Stimulated activated CD4-positive, alpha-beta T cell treated with anti-CD3 and anti-CD28 coated beads, Interleukin-1b, Interleukin-23, amount 100 ng/mL, for 4 hours (primary cell): ENCODE measurements around the gene CPXM2.

Experiments used
- DNase-seq, 2 donors: peaks; one replicate each; pipeline ENCODE4 v3.0.0-alpha.2; 2020; ENCODE audit warnings: low read depth in 2 of 2

The CPXM2 gene

DNA sequence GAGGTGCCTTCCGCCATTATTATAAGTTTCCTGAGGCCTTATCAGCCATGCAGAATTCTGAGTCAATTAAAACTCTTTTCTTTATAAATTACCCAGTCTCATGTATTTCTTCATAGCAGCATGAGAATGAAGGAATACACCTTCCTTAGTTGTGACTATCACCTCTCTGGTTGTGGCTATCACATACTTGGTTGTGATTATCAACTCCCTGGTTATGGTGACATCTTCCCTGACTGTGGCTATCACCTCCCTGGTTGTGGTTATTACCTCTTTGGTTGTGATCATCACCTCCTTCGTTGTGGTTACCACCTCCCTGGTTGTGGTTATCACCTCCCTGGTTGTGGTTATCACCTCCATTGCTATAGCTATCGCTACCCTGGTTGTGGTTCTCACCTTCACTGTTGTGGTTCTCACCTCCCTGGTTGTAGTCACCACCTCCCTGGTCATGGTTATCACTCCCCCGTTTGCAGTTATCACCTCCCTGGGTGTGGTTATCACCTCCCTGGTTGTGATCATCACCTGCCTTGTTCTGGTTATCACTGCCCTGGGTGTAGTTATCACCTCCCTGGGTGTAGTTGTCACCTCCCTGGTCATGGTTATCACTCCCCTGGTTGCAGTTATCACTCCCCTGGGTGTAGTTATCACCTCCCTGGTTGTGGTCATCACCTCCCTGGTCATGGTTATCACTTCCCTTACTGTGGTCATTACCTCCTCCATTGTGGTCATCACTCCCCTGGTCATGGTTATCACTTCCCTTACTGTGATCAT lies 119.5 kb downstream of the CPXM2 start:
- no peak for DNase-seq

DNA sequence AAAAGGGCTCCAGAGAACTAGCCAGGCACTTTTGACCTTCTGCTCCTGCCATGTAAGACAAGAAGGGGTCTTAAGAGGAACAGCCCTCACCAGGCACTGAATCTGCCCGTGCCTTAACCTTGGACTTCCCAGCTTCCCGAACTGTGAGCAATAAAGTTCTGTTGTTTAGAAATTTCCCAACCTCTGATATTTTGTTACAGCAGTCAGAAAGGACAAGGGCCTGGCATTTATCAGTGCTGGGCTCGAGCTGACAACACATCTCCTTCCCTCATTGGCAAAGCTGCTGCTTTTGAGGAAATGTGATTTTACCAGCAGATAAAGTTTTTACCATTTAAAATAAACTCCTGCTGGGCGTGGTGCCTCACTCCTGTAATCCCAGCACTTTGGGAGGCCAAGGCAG lies 122.0 kb downstream of the CPXM2 start:
- DNase-seq = no peak

DNA sequence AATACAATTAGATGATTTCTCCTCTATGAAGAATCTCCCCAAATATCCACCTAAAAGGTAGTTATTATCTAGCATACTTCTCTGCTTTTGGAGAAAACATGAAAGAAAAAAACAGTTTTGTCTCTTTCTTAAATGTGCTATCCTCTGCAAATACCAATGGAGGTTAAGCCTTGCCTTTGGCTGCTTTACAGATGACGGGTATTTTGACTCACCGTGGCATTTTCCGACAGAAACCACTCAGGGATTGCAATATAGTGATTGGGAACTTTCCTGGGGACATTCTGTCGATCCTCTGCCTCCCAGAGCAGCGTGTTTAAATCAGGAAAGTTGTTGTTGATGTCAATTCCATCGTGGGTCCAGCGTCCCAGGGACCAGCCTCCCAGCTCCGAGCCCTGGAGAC lies 124.8 kb downstream of the CPXM2 start:
- DNase-seq = no peak

DNA sequence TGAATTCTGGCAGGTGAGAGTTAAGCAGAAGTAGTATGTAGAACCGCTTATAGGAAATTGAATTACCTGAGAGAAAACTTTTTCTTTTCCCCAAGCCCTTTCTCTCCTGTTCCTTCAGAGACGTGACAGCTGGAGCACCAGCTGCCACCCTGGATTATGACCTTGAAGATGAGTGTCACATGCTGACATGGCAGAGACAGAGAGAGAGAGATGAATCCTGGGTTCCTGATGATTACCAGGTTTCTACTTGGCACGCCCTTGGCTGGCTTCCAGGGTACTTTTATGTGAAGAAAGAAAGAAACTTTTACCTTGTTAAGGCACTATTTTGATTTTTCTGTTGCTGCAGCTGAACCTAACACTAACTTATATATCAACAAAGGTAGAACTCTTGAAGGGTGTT lies 125.6 kb downstream of the CPXM2 start:
- no peak for DNase-seq

DNA sequence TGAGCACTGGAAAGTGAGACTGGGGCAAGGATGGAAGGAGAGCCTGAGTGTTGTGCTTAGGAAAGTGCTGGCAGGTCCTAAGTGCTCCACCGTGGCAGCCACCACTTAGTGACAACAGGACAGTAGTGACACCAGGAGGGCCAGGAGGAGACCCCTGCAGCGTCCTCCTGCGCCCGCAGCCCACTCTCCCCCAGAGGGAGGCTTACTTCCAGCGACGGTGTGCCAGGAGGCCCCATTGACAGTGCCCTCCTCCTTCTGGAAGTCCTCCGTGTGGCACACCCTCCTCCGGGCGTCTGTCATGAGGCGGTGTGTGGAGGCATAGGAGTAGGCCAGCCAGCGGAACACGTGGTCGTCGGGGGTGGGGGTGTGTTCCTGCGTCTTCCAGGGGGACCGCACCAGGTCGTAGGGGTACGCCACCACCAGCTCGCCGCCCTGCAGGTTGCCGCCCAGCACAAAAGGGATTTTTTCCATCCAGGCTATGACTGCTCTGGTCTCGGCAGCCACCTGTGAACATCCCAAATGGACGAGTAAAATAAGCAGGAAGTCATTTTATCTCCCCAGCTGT lies 129.9 kb downstream of the CPXM2 start:
- DNase-seq = no peak

DNA sequence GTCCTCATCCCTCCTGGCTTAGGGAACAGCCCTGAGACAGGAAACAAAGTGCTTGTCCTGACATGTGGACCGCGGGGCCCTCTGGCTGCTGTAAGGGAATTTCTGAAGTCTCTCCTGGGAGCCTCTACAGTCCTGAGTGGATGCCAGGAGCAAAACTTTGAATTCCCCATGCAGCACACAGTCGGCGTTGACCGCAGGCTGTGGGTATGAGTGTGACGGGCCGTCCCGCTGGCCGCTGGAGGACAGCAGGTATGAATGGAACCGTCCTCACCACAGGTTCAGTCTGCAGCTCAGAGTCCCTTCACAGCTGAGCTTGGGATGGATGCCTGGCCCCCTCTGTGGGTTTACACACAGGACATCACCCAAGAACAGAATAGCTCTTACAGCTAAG lies 130.6 kb downstream of the CPXM2 start:
- no peak for DNase-seq

DNA sequence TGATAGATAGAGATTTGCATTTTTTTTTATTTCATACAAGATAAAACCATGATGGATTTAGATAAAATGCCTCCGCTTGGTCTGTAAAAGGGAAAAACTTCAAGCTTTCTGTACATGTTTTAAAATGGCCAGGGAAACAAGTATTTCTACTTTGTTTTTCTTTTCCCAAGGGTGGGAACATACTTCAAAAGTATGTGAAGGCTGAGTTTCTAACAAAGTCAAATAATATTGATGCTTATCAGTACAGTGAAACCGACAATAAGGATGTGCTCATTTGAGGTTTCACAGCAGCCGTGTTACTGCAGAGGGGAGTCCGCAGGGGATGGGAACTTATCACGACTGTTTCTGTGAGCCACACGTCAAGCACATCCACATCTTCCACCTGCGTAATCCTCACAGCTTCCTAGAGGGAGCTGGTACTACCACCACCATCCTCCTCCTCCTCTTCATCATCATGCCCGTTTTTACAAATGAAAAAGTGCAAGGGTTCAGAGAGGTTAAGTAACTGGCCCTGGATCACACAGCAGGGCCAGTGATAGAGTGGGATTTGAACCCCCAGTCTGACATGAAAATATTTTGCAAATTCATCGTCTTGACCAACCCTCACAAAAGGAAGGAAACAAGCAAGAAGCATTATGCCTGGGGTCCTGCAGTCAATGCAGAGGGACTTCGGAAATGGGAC lies 131.1 kb downstream of the CPXM2 start:
- no peak for DNase-seq

DNA sequence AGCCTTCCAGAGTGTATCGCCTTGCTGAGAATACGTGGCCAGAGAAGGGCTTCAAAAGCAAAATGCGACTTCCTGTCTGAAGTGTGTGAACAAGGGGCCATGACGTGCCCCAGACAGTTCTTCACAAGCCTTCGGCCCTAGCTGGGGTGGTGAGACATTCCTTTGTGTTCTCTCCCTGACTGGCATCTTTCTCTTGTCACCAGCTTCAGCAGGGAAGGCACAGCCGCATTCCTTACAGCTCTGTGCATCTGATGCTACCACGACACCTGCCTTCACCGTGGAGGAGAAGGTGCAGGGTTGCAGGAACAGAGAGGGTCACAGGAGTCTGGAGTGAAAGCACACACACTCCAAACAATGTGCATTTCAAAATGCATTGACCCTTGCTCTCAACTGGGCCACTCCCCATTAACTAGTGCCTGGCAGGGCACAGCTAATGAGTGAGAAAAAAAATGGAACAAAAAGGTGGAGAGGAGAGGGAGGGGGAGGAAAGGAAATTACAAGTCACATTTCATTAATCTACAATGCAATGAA lies 132.0 kb downstream of the CPXM2 start:
- no peak for DNase-seq

DNA sequence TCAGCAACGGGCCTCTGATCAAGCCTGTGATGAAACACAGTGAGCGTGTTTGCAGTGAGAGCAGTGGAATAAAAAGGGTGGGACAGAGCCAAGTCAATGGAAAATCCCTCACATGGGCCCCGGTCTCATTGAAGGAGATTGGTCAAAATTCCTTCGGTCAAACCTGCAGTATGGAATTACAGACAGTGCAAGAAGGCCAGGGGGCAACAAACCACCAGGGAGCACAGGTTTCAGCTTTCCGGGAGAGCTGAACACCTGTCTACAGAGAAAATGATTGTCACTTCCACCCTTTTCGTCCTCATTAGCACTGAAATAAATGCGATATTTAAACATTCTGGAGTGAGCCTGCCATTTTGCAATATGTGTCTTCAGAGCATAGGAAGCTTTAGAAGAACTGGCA lies 132.6 kb downstream of the CPXM2 start:
- no peak for DNase-seq

DNA sequence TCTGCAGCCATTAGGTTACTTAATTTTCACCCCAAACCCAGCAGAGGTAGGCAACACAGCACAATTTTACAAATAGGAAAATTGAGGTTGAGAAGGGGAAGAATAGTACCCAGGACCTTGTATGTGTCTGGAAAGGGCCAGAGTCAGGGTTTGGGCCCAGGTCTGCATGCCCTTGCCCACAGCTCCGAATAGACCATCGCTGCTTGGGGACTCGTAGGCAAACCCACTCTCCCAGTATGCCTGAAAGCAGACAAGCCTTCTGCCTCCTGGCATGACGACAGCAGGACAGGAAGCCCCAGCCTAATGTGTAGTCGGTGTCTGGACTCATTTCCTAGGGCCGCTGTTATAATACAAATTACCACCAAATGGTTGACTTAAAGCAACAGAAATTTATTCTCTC lies 133.8 kb downstream of the CPXM2 start:
- no peak for DNase-seq

DNA sequence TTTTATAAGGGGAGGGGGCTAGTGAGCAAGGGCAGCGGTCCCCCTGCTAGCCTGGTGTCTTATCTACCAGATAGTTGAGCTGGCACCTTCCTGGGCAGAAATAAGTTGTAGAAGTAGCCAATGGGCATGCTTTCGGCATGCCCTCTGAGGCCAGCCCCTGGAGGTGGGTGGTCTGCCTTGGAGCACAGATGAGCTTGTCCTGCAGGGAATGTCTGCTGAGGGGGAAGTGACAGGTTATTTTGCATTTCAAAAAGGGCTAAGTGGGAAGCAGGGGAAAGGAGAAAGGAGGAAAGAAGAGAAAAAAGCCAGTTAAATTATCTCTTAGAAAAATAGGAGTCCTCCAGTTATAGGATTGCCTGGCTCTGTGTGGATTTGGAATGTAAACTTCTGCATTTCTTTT lies 136.5 kb downstream of the CPXM2 start:
- no peak for DNase-seq

DNA sequence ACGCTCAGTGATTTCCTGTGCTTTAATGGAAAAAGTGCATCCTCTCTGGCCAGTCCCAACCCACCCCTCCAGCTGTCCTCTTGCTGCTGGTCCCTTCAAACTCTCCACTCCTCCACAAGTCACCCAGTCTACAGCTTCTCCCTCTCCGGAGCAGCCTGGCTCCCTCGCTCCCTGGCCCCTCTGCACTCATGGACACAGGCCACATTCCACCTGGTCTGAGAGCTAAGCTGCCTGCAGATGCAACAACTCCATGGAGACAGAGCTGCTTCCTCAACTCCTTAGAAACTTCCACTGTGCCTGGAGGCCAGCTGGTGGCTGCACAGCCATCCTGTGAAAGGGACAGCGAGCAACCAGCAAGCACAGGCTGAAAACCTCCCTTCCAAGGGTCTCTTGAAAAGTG lies 137.5 kb downstream of the CPXM2 start:
- no peak for DNase-seq

DNA sequence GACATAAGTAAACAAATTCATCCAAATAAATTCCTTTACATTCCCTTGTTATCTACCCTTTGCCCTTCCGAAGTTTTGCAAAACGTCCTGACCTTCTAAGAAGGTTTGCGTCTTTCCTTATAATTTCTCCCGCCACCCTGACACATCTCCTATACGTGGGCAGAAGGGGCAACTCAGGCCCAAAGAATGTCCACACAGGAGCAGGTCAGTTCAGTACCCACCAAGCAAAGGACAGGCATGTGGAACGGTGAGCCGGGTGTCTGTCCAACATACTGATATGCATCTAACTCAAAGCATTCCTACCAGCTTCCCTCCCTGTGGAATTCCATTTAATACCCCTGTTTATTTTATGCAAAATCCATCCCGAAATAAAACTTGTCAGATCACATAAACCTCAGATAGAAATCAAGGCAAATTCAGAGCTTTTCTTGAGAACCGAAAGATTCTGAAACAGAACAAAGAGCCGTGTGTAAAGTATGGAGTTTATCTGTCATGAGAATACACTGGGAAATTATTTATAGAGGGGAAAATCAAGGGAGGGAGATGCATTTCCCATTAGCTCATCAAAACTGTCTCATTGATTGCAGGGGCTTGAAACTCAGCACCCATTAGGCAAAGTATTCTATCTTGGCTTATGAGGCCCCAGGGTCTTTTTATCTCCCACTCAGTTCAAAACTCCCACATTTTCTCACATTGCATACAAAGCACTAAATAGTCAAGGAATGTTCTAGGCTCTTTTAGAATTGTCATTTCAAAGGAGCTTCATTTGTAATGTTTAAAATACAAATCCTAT lies 140.1 kb downstream of the CPXM2 start:
- no peak for DNase-seq

DNA sequence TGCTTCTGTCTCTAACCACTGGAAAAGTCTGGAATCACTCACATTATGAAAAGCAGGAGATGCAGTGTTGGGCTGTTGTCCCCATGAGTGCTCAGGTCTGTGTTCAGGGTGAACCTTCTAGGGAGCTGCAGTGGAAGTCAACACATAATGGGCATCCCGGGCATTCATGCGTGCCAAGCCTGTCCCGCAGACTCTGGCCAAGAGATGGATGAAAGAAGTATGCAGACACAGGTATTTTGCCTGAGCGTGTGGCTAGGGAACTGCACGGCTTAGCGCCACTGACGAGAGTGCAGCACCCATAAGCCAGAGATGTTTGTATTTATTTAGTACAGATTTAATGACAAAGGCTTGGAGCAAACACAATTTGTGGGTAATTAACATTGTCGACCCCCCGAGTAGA lies 140.7 kb downstream of the CPXM2 start:
- no peak for DNase-seq

DNA sequence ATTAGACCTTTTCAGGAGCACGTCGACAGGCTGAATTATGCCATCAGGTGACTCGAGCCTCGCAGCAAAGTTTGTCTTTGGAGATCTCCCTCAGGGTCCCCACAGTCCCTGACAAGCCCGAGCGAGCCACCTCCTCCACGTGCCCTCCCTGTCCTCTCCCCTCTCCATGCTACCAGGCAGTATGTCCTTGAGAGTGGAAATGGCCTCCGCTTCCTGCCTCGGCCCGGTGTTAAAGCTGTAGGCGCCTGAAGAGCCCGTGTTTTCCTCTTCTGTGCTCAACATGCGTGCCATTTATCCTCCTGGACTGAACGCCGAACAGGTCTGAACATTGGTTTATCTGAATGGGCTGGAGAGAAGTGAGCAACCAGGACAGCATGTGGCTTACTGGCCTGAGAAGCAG lies 142.9 kb downstream of the CPXM2 start:
- no peak for DNase-seq

DNA sequence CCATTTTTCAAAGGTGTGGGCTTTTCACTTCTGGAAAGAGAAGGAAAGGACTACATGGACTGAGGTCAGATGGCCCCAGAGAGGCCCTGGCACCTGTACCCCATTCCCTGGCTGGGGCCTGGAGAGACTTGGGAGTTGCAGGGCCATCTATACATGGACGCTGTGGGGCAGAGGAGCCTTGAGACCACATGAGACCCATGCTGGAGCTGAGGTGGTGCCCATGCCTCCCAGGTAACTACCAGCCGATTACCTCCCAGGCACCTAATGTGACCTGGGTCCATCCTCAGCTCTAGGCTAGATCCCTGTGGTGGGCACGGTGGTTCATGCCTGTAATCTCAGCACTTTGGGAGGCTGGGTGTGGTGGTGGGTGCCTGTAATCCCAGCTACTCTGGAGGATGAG lies 144.2 kb downstream of the CPXM2 start:
- no peak for DNase-seq

DNA sequence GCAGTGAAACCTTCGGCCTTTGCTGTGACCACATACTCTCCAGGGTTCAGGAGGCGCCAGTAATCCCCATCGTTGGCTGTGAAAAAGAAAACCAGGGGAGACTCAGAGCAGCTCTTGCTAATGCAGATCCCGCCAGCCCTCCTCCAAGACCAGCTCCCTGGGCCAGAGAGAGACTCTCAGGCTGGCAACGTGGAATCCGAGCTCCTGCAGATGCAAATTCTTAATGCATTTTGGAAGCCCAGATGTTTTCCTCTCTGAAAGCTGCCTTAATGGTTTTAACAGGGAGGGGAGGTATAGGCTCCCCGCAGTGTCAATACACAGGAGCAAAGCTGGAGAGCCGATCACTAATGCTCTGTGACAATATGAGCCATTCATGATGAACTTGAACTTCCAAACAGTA lies 144.7 kb downstream of the CPXM2 start:
- DNase-seq = no peak

DNA sequence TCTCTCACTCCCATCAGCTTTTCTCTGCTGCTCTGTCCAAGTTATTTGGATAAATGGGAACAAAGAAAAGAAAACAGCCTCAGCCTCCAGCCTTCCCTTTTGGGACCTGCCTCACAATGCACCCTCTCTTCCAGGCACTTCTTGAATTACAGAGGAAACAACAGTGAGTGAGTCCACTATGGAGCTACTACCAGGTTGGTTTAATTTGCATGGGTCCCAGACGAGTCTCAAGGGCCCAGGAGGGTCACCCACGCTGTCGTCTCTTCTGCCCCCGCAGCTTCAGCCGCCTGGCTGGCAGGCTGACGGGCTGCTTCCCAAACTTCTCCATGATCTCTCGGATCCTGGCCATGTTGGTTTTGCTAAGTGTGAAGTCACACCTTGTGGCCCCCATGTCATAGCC lies 145.1 kb downstream of the CPXM2 start:
- DNase-seq = no peak

DNA sequence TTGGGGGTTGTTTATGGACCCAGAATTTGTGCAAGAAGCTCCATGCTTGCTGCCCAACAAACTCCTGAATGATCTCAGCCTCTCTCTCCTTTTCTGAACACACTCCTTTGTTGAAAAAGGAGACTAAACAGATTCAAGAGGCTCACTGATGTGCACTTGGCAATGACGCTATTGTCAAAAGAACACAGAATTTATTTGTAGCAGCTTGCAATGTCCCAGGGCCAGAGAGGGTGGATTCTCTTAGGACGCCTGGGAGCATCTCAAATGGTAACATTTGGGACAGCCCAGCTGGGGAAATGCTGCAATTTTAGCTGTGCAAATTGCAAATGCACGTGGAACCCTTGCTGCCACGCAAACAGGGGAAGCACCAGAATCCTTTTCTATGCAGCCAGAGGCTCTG lies 145.5 kb downstream of the CPXM2 start:
- DNase-seq = no peak

DNA sequence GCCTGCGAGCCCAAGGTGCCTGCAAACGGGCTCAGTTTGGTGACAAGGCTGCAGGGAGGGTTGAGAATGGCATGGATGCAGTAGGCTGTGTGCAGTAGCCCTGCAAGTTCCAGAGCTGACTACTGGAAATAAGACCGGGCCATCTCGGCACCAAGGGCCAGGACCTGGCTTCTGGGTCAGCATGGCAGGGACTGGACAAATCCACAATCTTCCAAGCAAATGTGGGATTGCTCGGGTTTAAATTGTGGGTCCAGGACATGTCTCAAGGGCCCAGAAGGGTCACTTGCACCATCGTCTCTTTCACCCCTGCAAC lies 147.4 kb downstream of the CPXM2 start:
- DNase-seq = no peak

DNA sequence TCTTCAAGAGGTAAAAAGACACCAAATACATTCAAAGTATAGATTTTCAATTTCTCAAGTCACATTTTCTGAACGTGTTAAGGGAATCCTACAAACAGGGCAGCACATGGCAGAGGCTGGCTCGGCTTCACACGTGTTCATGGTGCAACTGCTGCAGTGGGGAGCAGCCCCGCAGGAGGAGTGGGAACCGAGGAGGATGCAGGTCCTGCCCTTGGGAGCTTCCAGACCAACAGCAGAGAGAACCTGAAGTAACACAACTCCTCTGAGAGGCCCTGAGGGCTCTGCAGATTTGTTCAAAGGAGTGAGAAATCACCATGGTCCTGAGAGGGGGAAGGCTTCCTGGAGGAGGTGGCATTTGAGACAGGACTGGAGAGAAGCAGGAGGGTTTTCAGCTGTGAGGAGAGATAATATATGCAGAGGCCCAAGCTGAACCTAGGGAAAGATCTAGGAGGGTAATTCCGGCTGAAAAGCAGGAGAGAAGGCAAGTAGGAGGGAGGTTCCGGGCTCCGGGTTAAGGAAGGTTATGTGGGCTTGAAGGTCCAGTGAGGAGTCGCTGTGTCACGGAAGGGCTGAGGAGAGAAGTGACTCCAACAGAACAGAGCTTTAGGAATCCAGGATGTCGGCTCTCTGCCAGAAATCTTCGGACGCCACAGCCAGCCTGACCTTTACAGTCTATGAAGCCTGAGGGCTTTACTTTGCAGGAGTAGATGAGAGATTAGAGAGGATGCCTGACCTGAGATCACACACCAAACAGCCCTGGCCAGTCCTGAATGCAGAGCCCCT lies 148.0 kb downstream of the CPXM2 start:
- DNase-seq = no peak
